Measurements from ENCODE around the gene ACADM.

- TF ChIP-seq POLR2AphosphoS5 (IDR thresholded peaks at IDR 0.05; ENCODE audit: borderline replicate concordance, low read depth, low read length) (no peak), FOXP2 (optimal IDR thresholded peaks at IDR 0.05; ENCODE audit: control extremely low read depth, extremely low read length, insufficient read depth) (no peak), EZH2 (IDR thresholded peaks at IDR 0.05) (no peak)
These were observed 7.4 kb downstream of the ACADM start for GRCh38 chr1:75731881-75732280.

Data from SK-N-MC (cell line).